ENCODE measurements around the gene IPO13. TPM values are rescaled to one million over a fixed set of nuclear protein-coding genes. Genes with fewer than 3 reads are reported as not detected.

IPO13 gene
- total and polyA plus RNA-seq, 4 donors: 8.6 to 15.1 (median 10.5) TPM

- TF ChIP-seq GABPA (IDR thresholded peaks at IDR 0.05 in 1 of 2, conservative IDR thresholded peaks at IDR 0.05 in 1 of 2) (no peak), HNF4A (conservative IDR thresholded peaks at IDR 0.05) (no peak), FOXA1 (IDR thresholded peaks at IDR 0.05) (no peak), YY1 (IDR thresholded peaks at IDR 0.05) (no peak), SP1 (IDR thresholded peaks at IDR 0.05) (no peak), RAD21 (IDR thresholded peaks at IDR 0.05) (no peak)
Measured at GRCh38 chr1:43936431-43937151, 10.2 kb upstream of the IPO13 start (continued).

GRCh38 chr1:43937179-43937865, 9.4 kb upstream of the IPO13 start:
- TF ChIP-seq GABPA (IDR thresholded peaks at IDR 0.05 in 1 of 2, conservative IDR thresholded peaks at IDR 0.05 in 1 of 2) (no peak), ZBTB33 (IDR thresholded peaks at IDR 0.05) (no peak), NR2F2 (IDR thresholded peaks at IDR 0.05) (no peak), FOXA1 (IDR thresholded peaks at IDR 0.05) (no peak), TAF1 (conservative IDR thresholded peaks at IDR 0.05) (no peak), HNF4G (IDR thresholded peaks at IDR 0.05) (no peak), CTCF (IDR thresholded peaks at IDR 0.05; ENCODE audit: low read depth, low read length, missing input control) (no peak), MAX (IDR thresholded peaks at IDR 0.05) (no peak), RAD21 (IDR thresholded peaks at IDR 0.05) (no peak), EGR1 (IDR thresholded peaks at IDR 0.05; ENCODE audit: low read depth in 2 of 2) (no peak)
- Histone ChIP-seq H3K9ac (ENCODE audit: low read depth in 1 of 2, low read length in 2 of 2) (no peak overlapping the region), H3K4me3 (ENCODE audit: low read depth in 1 of 3, low read length in 3 of 3) (no peak overlapping the region), H3K27ac (ENCODE audit: low read depth in 1 of 2, low read length in 2 of 2) (no peak overlapping the region), H3K9me3 (ENCODE audit: control insufficient read depth in 4 of 4, low read length in 3 of 4) (no peaks in the 10 kb centered on the region), H3K27me3 (ENCODE audit: control insufficient read depth in 4 of 4, insufficient read depth in 4 of 4, low read length in 3 of 4) (no peaks in the 10 kb centered on the region), H3K36me3 (ENCODE audit: control insufficient read depth in 4 of 4, insufficient read depth in 3 of 4, low read depth in 1 of 4, low read length in 3 of 4) (no peaks in the 10 kb centered on the region), H3K4me1 (ENCODE audit: control insufficient read depth in 4 of 4, insufficient read depth in 4 of 4, low read length in 3 of 4) (peaks cover 10 to 27% (median 15%) of the 10 kb centered on the region in 4 donors)
- DNase-seq (ENCODE audit: low spot score): no peak
- WGBS: 91% methylated on average over 8 of the region's 8 CpGs

GRCh38 chr1:43938383-43938782, 8.4 kb upstream of the IPO13 start:
- Histone ChIP-seq H3K9me3 (ENCODE audit: control insufficient read depth in 4 of 4, low read length in 3 of 4) (no peaks in the 10 kb centered on the region), H3K27ac (ENCODE audit: low read depth in 1 of 2, low read length in 2 of 2) (no peak overlapping the region), H3K4me3 (ENCODE audit: low read depth in 1 of 3, low read length in 3 of 3) (no peak overlapping the region), H3K27me3 (ENCODE audit: control insufficient read depth in 4 of 4, insufficient read depth in 4 of 4, low read length in 3 of 4) (no peaks in the 10 kb centered on the region), H3K4me1 (ENCODE audit: control insufficient read depth in 4 of 4, insufficient read depth in 4 of 4, low read length in 3 of 4) (peaks cover 8 to 23% (median 13%) of the 10 kb centered on the region in 4 donors), H3K36me3 (ENCODE audit: control insufficient read depth in 4 of 4, insufficient read depth in 3 of 4, low read depth in 1 of 4, low read length in 3 of 4) (no peaks in the 10 kb centered on the region), H3K9ac (ENCODE audit: low read depth in 1 of 2, low read length in 2 of 2) (no peak overlapping the region)
- DNase-seq (ENCODE audit: low spot score): no peak
- 96% methylated on average over 10 of the region's 10 CpGs for WGBS
- no peak for TF ChIP-seq RXRA (IDR thresholded peaks at IDR 0.05)
- TF ChIP-seq NR2F2 (IDR thresholded peaks at IDR 0.05): no peak
- TF ChIP-seq EGR1 (IDR thresholded peaks at IDR 0.05; ENCODE audit: low read depth in 2 of 2): no peak
- TF ChIP-seq MAX (IDR thresholded peaks at IDR 0.05): no peak
- TF ChIP-seq REST (IDR thresholded peaks at IDR 0.05): no peak
- no peak for TF ChIP-seq TAF1 (conservative IDR thresholded peaks at IDR 0.05)
- TF ChIP-seq YY1 (IDR thresholded peaks at IDR 0.05): no peak
- no peak for TF ChIP-seq RAD21 (IDR thresholded peaks at IDR 0.05)
- TF ChIP-seq HNF4G (IDR thresholded peaks at IDR 0.05): no peak
- TF ChIP-seq JUND (IDR thresholded peaks at IDR 0.05): no peak
- no peak for TF ChIP-seq ZBTB33 (IDR thresholded peaks at IDR 0.05)
- TF ChIP-seq FOXA1 (IDR thresholded peaks at IDR 0.05): no peak
- no peak for TF ChIP-seq FOXA2 (IDR thresholded peaks at IDR 0.05)

All from liver (tissue), 9 donors.